Dendritic cell treated with granulocyte-macrophage colony-stimulating factor and Interleukin-4, amounts not matched to agents 40 ng/mL and 50 ng/mL, for 4 days (primary cell): Measurements from ENCODE around the gene TACC2.

Source experiments
- H3K27ac Mint-ChIP-seq: one replicate; pipeline ENCODE4 v1.8.0; 2022; ENCODE audit warnings: mild to moderate bottlenecking, mixed read lengths
- H3K27me3 Mint-ChIP-seq: one replicate; pipeline ENCODE4 v1.8.0; 2022; ENCODE audit warnings: mild to moderate bottlenecking, mixed read lengths
- H3K36me3 Mint-ChIP-seq: one replicate; pipeline ENCODE4 v1.8.0; 2022; ENCODE audit warnings: low read depth, mixed read lengths
- H3K4me1 Mint-ChIP-seq: one replicate; pipeline ENCODE4 v1.8.0; 2022; ENCODE audit warnings: low read depth, mixed read lengths
- H3K4me3 Mint-ChIP-seq: one replicate; pipeline ENCODE4 v1.8.0; 2022; ENCODE audit warnings: mild to moderate bottlenecking, moderate library complexity, mixed read lengths
- H3K9me3 Mint-ChIP-seq: one replicate; pipeline ENCODE4 v1.8.0; 2022; ENCODE audit warnings: mixed read lengths
- intact Hi-C: fragments of 100-400 bp; cut with micrococcal nuclease; formaldehyde crosslinking; loops from one replicate; pipeline ENCODE4 v1.15.0; 2022

TACC2 gene

DNA sequence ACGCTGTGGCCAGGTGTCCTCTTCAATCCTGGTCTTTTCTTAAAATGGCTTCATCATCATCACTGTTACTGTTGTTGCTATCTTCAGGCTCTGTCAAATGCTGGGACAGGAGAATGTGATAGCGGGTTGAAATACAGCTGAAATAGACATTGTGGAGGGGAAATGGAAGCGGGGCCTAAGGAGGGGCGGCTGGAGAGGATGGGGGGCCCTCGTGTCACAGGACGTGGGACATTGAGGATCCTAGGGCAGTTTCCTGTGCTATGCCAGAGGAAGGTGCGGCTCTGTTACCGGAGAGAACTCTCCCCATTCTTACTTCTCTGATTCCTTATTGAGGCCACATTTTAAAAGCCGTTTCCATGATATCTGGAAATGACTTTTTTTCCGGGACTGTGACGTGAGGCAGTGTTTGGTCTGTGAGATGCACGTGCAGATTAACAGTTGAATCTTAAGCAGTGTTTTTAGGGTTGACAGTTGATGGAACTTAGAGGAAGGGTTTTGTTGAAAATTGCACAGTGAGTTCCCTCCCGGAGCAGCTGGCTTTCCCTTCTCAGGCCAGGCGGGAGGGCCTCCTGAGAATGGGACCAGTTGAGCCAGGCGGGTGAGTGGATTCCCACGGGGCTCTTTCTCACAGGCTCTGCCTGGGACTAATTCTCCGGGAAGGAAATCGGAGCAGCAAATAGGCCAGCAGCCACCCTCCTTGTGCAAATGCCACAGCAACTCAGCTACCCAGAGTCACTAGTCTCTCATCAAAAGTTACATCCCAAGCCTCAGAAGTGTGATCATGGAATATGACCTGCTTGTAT, 125.2 kb downstream of the TACC2 start:
- H3K4me3 Mint-ChIP-seq = no peak overlapping the region
- H3K4me1 Mint-ChIP-seq = peaks cover 6% of the 10 kb centered on the region
- no peak overlapping the region for H3K27ac Mint-ChIP-seq
- intact Hi-C loops = no loop called here
- peaks cover 63% of the 10 kb centered on the region for H3K27me3 Mint-ChIP-seq
- H3K36me3 Mint-ChIP-seq = no peaks in the 10 kb centered on the region
- H3K9me3 Mint-ChIP-seq = no peaks in the 10 kb centered on the region

DNA sequence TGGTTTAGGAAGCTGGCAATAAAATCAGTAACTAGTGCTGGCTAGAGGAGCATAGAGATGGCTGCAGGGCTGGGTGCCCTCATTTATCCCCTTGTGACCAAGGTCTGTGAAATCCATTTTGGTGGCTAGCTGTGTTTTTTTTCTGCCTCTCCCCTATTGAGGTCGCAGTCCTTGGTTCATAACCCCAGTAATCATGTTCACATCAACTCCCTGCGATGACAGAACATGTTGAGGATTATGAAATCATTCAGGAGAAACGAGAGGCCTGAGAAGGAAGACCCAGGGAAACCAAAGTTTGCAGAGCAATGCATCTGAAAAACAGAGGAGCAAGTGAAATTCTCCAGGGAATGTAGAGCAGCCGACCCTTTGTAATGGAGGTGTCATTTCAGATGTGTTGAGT, 126.9 kb downstream of the TACC2 start:
- Mint-ChIP-seq H3K4me1 (peaks cover 6% of the 10 kb centered on the region), H3K4me3 (no peak overlapping the region), H3K36me3 (no peaks in the 10 kb centered on the region), H3K27ac (no peak overlapping the region), H3K27me3 (peaks cover 58% of the 10 kb centered on the region), H3K9me3 (no peaks in the 10 kb centered on the region)
- intact Hi-C loops = no loop called here

DNA sequence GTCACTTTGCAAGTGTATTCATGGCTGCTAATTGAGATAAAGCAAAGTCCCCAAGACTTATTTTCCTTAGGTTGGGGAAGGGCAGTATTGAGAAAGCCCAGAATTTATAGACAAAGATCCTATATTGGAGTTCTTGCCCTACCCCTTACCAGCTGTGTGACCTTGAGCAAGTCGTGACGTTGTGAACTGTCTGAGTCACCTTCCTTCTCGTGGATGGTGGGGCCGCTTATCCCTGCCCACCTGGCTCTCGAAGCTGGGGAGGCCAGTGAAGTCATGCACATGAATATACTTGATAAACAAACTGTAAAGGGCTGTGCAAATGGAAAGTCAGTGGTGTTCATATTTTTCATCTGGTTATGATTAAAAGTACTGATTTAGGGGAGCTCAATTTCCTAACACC, 127.4 kb downstream of the TACC2 start:
- H3K27me3 Mint-ChIP-seq = peaks cover 54% of the 10 kb centered on the region
- no peaks in the 10 kb centered on the region for H3K9me3 Mint-ChIP-seq
- no peak overlapping the region for H3K4me3 Mint-ChIP-seq
- H3K36me3 Mint-ChIP-seq = no peaks in the 10 kb centered on the region
- intact Hi-C loops = no loop called here
- H3K4me1 Mint-ChIP-seq = peaks cover 6% of the 10 kb centered on the region
- H3K27ac Mint-ChIP-seq = no peak overlapping the region

DNA sequence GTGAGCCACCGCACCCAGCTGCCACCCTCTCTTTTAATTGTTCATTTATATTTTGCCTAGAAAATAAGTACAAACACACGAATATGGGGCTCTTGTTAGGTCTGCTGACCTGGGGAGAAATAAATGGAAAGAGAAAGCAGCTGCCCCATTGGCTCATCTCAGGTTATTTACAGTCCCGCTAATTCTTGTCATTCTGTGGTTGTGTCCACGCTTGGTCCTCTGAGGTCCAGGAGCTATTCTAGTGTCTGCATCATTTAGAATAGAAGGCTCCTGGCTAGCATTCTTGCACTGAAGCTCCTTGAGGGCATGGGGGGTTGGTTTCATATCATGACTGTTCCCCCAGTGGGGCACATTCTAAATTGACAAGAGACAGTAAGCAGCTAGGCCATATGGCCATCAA, 128.5 kb downstream of the TACC2 start:
- intact Hi-C loops = no loop called here

DNA sequence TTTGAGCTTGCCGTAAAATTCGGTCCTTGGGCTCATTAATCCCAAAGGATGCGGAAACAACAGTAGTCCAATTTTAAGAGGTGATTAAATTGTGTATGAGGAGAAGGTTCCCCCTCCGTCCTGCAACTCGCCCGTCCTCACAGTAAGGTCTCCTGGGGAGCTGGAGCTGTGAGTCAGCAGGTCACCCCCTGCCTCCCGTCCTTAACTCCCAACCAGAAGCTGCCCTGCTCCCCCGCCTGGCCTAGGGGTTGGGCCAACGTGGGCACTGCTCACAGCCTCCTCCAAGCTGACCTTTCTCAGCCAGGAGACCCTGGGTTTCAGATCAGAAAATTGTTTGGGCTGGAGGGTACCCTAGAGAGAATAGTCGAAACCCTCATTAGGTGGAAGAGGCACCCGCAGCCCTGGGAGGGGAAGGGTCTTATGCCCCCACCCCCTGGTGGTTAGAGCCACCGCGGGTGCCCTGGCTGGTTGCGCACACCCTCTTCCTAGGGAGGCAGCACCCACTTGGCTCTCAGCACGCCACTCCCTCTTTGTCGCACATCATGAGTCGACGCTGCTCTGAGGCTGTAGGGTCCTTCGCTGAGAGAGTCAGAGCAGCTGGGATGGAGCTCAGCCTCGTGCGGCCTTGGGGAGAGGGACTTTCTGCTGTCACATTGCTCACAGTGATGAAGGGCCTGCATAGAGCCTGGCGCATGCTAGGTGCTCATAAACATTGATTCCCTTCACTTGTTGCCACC, 131.2 kb downstream of the TACC2 start:
- H3K9me3 Mint-ChIP-seq = no peaks in the 10 kb centered on the region
- intact Hi-C loops = no loop called here
- no peaks in the 10 kb centered on the region for H3K4me1 Mint-ChIP-seq
- H3K27ac Mint-ChIP-seq = no peak overlapping the region
- no peak overlapping the region for H3K4me3 Mint-ChIP-seq
- H3K27me3 Mint-ChIP-seq = peaks cover 16% of the 10 kb centered on the region
- H3K36me3 Mint-ChIP-seq = no peaks in the 10 kb centered on the region

More for the DNA sequence above, 128.5 kb downstream of the TACC2 start:
- H3K27ac Mint-ChIP-seq = no peak overlapping the region
- peaks cover 6% of the 10 kb centered on the region for H3K4me1 Mint-ChIP-seq
- no peak overlapping the region for H3K4me3 Mint-ChIP-seq
- H3K27me3 Mint-ChIP-seq = peaks cover 42% of the 10 kb centered on the region
- H3K36me3 Mint-ChIP-seq = no peaks in the 10 kb centered on the region
- no peaks in the 10 kb centered on the region for H3K9me3 Mint-ChIP-seq

DNA sequence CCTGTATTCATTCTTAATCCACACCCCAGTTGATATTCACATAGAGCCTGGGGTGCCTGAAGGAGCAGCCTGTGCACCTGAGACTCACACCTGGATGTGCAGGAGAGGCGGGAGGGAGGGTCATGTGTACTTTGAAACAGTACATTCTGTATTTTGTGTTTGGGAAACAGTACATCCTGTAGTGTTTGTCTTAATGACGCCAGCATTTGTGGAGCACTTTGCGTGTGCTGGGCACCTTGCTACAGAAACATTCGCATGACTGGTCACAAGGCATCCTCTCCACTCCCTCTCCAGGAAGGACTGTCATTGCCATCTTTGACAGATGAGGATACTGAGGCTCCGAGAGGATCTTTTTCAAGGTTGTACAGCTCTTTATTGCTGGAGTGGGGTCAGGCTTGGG, 132.1 kb downstream of the TACC2 start:
- Mint-ChIP-seq H3K4me1 (no peaks in the 10 kb centered on the region), H3K27me3 (peaks cover 13% of the 10 kb centered on the region), H3K27ac (no peak overlapping the region), H3K4me3 (no peak overlapping the region), H3K9me3 (no peaks in the 10 kb centered on the region), H3K36me3 (no peaks in the 10 kb centered on the region)
- intact Hi-C loops = no loop called here

DNA sequence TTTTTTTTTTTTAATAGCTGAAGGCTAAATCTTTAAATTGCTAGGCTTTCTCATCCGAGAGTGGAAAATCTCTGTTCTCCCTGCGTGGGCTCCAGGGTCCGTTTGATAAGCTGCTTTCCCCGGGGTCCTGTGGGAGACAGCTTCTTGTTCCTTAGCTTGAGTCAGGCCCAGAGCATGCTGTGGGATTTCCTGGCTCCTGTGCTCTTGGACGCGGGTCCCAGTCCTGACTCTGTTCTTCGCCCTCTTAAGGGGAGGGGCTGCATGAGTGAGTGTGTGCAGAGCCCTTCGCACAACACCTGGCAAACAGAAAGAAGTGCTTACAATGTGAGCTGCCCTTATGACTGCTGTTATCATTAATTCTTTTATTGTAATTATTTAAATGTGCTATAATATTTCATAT, 133.5 kb downstream of the TACC2 start:
- H3K4me3 Mint-ChIP-seq = no peak overlapping the region
- peaks cover 14% of the 10 kb centered on the region for H3K27me3 Mint-ChIP-seq
- intact Hi-C loops = no loop called here
- no peaks in the 10 kb centered on the region for H3K9me3 Mint-ChIP-seq
- no peaks in the 10 kb centered on the region for H3K36me3 Mint-ChIP-seq
- H3K27ac Mint-ChIP-seq = no peak overlapping the region
- H3K4me1 Mint-ChIP-seq = no peaks in the 10 kb centered on the region

DNA sequence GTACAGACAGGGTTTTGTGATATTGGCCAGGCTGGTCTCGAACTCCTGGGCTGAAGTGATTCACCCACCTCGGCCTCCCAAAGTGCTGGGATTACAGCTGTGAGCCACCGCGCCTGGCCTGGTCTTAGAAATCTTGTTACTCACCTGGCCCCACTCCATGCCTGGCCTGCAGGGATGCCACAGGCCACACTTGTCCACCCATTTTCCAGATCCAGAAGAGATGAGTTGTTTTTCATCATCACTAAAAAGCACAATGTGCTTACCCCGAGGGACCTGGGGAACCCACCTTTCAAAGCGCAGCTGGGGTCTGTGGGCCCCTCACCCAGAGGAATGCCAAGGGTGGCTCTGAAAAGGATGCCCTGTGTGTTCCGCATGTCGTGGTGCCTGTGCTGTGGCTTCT, 134.2 kb downstream of the TACC2 start:
- H3K36me3 Mint-ChIP-seq = no peaks in the 10 kb centered on the region
- no peaks in the 10 kb centered on the region for H3K9me3 Mint-ChIP-seq
- no peaks in the 10 kb centered on the region for H3K4me1 Mint-ChIP-seq
- no peak overlapping the region for H3K27ac Mint-ChIP-seq
- intact Hi-C loops = no loop called here
- H3K27me3 Mint-ChIP-seq = peaks cover 12% of the 10 kb centered on the region
- H3K4me3 Mint-ChIP-seq = no peak overlapping the region

DNA sequence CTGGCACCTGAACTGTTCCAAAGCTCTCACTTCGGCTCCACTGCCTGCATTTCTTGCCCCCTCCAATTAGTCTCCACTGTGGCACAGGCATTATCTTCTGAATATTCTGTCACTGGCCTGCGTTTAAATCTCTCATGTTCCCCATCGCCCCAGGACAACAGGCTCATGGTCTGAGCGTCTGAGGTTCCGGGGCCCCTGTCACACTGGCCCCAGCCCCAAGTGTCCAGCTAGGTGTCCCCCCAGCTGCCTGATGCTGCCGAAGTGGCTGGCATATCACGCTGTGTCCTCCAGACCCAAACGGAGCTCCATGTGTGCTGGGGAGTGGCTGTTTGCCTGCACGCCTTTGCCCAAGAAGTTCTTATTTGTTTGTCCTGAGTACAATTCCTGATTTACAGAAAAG, 135.4 kb downstream of the TACC2 start:
- H3K27ac Mint-ChIP-seq = no peak overlapping the region
- H3K9me3 Mint-ChIP-seq = no peaks in the 10 kb centered on the region
- no peak overlapping the region for H3K4me3 Mint-ChIP-seq
- intact Hi-C loops = no loop called here
- H3K36me3 Mint-ChIP-seq = no peaks in the 10 kb centered on the region
- H3K27me3 Mint-ChIP-seq = peaks cover 11% of the 10 kb centered on the region
- no peaks in the 10 kb centered on the region for H3K4me1 Mint-ChIP-seq

DNA sequence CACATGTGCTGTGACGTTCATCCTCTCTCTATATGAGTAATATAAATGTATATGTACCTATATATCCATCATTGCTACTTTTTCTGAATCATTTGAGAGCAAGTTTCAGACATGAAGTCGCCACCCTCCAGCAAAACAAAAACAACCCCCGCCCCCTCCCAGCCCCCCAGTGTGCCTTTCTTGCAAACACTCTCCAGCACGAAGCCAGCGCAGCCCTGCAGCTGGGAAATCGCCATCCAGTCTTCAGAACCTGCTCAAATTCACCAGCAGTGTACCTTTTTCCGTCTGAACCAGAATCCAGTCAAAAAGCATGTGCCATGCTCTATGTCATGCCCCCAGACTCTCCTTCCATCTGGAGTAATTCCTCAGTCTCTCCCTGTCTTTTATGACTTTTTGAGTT, 135.8 kb downstream of the TACC2 start:
- Mint-ChIP-seq H3K27me3 (peaks cover 11% of the 10 kb centered on the region), H3K4me3 (no peak overlapping the region), H3K4me1 (no peaks in the 10 kb centered on the region), H3K36me3 (no peaks in the 10 kb centered on the region), H3K9me3 (no peaks in the 10 kb centered on the region), H3K27ac (no peak overlapping the region)
- intact Hi-C loops = no loop called here

DNA sequence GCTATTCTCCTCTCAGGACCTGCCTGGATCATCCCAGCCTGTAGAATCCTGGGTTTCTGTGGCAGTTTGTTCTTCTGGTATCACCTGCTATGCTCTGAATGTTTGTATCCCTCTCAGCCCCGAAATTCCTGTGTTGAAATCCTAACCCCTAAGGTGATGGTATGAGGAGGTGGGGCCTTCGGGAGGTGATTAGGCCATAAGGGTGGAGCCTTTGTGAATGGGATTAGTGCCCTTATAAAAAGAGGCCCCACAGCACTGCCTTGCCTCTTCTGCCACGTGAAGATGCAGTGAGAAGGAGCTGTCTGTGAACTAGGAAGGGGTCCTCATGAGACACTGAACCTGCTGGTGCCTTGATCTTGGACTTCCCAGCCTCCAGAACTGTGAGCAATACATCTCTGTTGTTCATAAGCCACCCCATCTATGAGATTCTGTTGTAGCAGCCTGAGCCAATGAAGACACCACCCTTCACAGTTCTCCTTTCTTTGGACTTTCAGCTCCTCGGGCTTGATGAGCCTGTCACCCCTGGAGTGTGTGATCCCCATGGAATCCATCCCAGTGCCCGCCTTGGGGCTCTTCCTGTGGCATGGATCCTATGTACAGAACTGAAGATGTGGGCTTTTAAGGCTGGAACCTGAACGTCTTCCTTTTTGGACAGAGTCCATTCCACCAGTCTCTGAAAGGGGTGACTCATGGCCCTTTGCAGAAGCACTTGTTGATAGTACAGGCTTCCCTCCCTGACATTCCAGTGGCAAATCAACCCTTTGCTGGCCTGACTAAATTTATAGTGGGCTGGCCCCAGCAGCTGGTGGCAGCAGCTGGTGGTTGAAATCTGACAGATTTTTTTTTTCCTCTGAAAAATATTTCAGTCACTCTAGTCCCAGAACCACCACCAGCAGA, 138.0 kb downstream of the TACC2 start:
- no peaks in the 10 kb centered on the region for H3K9me3 Mint-ChIP-seq

DNA sequence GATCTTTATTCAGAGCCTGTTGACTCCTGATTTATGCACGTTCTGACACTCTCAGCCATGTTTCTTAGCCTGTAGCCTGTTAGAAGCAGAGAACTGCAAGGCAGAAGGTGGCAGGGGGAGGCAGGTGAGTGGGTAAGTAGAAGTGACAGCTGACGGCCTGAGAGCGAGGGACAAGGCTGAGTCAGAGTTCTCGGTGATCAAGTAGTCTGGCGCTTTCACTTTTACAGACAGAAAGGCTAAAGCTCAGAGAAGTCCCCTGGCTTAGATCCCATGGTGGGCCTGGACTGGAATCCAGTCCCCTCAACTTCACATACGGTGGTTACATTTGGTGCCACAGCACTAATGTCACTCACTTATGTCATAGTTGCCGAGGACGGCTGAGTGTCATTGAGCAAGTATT, 139.0 kb downstream of the TACC2 start:
- no peak overlapping the region for H3K27ac Mint-ChIP-seq
- intact Hi-C loops = no loop called here
- H3K36me3 Mint-ChIP-seq = no peaks in the 10 kb centered on the region
- no peak overlapping the region for H3K4me3 Mint-ChIP-seq
- H3K4me1 Mint-ChIP-seq = no peaks in the 10 kb centered on the region
- no peaks in the 10 kb centered on the region for H3K9me3 Mint-ChIP-seq
- peaks cover 10% of the 10 kb centered on the region for H3K27me3 Mint-ChIP-seq

More for the DNA sequence above, 138.0 kb downstream of the TACC2 start:
- intact Hi-C loops = no loop called here
- Mint-ChIP-seq H3K4me1 (no peaks in the 10 kb centered on the region), H3K27ac (no peak overlapping the region), H3K4me3 (no peak overlapping the region), H3K36me3 (no peaks in the 10 kb centered on the region), H3K27me3 (peaks cover 10% of the 10 kb centered on the region)

DNA sequence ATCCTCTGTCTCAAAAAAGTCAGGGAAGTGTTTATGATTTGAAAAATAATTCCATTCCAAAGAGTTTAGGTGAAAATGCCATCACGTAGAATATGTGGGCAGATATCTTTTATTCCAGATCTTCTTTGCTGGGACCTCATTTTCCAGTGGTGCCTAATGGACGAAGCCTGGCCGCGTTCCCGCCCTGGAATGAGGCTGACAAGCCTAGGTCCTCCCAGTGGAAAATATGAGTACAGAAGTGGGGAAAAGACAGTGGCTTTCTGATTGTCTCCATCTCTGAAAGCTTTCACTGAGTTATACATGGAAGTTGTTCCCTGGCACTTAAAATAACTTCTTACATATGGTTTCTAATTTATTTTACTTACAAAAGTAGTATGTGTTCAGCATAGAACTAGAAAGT, 139.4 kb downstream of the TACC2 start:
- H3K4me1 Mint-ChIP-seq = no peaks in the 10 kb centered on the region
- peaks cover 10% of the 10 kb centered on the region for H3K27me3 Mint-ChIP-seq
- H3K36me3 Mint-ChIP-seq = no peaks in the 10 kb centered on the region
- H3K4me3 Mint-ChIP-seq = no peak overlapping the region
- no peaks in the 10 kb centered on the region for H3K9me3 Mint-ChIP-seq
- H3K27ac Mint-ChIP-seq = no peak overlapping the region
- intact Hi-C loops = no loop called here
